ENCODE measurements around the gene NTRK2. TPM values are rescaled to one million over a fixed set of nuclear protein-coding genes. Genes with fewer than 3 reads are reported as not detected.

The NTRK2 gene
- total RNA-seq, 6 donors from 2014 or later, result 0.30 to 16.8 (median 2.6) TPM

DNA sequence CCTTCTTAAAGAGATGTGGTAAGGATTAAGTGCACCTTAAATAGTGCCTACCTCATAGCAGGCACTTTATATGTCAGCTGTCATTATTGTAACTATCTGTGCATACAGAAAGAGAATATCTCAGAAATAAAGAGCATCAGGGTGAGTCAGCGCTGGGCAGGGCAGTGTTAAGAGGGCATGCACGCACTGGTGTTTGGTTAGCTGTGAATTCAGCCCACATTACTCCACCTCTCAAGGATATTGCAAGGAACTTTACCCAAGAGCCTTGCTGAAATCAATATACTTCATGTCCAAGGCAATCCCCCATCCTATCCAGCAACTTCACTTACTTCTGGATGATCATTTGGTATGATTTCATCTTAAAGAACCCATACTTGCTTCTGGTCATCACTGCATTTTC, 300.9 kb downstream of the NTRK2 start:
- H3K27ac ChIP-seq, result no peak overlapping the region
- H3K4me3 ChIP-seq, result no peak overlapping the region
- ATAC-seq (ENCODE audit: low FRiP score in 2 of 2) (no peak), DNase-seq (no peak)
- H3K36me3 ChIP-seq, result no peaks in the 10 kb centered on the region
- WGBS, 2 donors, result 63 to 67% methylated on average over 2 of the region's 2 CpGs
- no peak for TF ChIP-seq POLR2AphosphoS5 (IDR thresholded peaks at IDR 0.05)
- no peak for TF ChIP-seq POLR2A (IDR thresholded peaks at IDR 0.05)
- TF ChIP-seq, protein P1, sequence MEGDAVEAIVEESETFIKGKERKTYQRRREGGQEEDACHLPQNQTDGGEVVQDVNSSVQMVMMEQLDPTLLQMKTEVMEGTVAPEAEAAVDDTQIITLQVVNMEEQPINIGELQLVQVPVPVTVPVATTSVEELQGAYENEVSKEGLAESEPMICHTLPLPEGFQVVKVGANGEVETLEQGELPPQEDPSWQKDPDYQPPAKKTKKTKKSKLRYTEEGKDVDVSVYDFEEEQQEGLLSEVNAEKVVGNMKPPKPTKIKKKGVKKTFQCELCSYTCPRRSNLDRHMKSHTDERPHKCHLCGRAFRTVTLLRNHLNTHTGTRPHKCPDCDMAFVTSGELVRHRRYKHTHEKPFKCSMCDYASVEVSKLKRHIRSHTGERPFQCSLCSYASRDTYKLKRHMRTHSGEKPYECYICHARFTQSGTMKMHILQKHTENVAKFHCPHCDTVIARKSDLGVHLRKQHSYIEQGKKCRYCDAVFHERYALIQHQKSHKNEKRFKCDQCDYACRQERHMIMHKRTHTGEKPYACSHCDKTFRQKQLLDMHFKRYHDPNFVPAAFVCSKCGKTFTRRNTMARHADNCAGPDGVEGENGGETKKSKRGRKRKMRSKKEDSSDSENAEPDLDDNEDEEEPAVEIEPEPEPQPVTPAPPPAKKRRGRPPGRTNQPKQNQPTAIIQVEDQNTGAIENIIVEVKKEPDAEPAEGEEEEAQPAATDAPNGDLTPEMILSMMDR (IDR thresholded peaks at IDR 0.05), result no peak
- no peak for TF ChIP-seq EP300 (IDR thresholded peaks at IDR 0.05)
- no peaks in the 10 kb centered on the region for H3K4me1 ChIP-seq
- no peaks in the 10 kb centered on the region for H3K9me3 ChIP-seq
- H3K27me3 ChIP-seq, result no peaks in the 10 kb centered on the region

DNA sequence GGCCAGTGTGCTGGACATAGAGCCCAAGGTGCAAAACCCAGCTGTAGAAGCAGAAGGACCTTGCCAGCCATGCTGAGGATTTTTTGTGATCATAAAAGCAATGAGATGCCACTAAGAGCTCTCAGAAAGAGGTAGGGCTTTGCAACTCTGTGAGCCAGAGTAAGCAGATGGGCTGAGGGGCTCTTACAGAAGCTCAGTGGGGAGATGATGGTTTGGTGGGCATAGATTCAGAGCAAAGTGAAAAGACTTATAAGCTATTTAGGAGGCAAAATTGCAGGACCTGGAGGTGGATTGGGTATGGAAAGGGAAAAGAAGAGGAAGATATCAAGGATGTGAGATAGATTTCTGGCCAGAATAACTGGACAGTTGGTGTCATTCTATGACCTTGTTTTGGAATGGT, 302.0 kb downstream of the NTRK2 start:
- H3K36me3 ChIP-seq, result no peaks in the 10 kb centered on the region

DNA sequence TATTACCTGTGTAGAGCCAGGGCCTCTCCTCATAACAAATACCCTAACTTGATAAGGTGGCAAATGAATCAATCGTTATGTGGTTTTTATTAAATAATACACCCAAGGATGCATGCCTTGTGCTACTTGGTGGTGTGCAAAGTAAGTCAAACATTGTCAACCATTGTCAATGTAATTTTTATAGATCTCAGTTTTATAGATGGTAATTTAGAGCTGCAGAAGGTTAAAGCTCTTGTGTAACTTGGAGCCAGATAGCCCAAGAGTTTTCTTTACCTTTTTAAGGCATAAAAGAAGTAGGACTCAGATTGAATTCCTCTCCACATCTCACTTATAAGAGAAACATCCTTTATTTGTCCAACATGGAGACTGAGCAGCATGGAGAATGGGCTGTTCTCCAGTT, 304.7 kb downstream of the NTRK2 start:
- no peaks in the 10 kb centered on the region for H3K36me3 ChIP-seq
- no peak overlapping the region for H3K27ac ChIP-seq
- WGBS, 2 donors, result 96 to 100% methylated on average over 1 of the region's 1 CpG
- no peak overlapping the region for H3K4me3 ChIP-seq
- no peaks in the 10 kb centered on the region for H3K4me1 ChIP-seq
- TF ChIP-seq POLR2AphosphoS5 (IDR thresholded peaks at IDR 0.05), result no peak
- TF ChIP-seq EP300 (IDR thresholded peaks at IDR 0.05), result no peak
- TF ChIP-seq, protein P1 (IDR thresholded peaks at IDR 0.05), result no peak
- TF ChIP-seq POLR2A (IDR thresholded peaks at IDR 0.05), result no peak
- DNase-seq (no peak), ATAC-seq (ENCODE audit: low FRiP score in 2 of 2) (no peak)
- H3K9me3 ChIP-seq, result no peaks in the 10 kb centered on the region
- H3K27me3 ChIP-seq, result no peaks in the 10 kb centered on the region

More for the DNA sequence above, 302.0 kb downstream of the NTRK2 start:
- no peak overlapping the region for H3K4me3 ChIP-seq
- DNase-seq (no peak), ATAC-seq (ENCODE audit: low FRiP score in 2 of 2) (no peak)
- TF ChIP-seq, protein P1 (IDR thresholded peaks at IDR 0.05), result no peak
- TF ChIP-seq POLR2AphosphoS5 (IDR thresholded peaks at IDR 0.05), result no peak
- TF ChIP-seq POLR2A (IDR thresholded peaks at IDR 0.05), result no peak
- no peak for TF ChIP-seq EP300 (IDR thresholded peaks at IDR 0.05)
- H3K4me1 ChIP-seq, result no peaks in the 10 kb centered on the region
- H3K27me3 ChIP-seq, result no peaks in the 10 kb centered on the region
- no peaks in the 10 kb centered on the region for H3K9me3 ChIP-seq
- no peak overlapping the region for H3K27ac ChIP-seq

DNA sequence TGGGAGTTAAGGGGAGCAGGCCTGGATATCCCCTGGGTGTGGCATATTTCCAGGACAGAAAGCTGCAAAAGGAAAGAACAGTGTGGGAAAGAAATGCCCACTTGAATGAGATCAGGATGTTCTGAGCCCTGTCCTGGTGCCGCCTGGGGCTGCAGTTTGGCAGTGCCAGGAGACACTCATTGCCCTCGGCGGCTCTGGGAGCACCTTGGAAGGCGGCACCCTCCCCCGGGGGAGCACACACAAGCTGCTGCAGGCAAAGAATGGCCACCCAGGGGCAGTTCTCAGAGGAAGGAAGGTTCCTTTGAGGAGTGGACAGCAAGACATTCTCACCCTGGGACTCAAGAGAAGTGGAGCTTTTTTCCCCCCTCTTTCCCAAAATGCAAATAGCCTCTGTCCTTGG, 305.3 kb downstream of the NTRK2 start:
- Histone ChIP-seq H3K9me3 (no peaks in the 10 kb centered on the region), H3K27ac (no peak overlapping the region), H3K36me3 (no peaks in the 10 kb centered on the region), H3K4me1 (no peaks in the 10 kb centered on the region), H3K4me3 (no peak overlapping the region), H3K27me3 (no peaks in the 10 kb centered on the region)
- WGBS, 2 donors, result 76 to 92% methylated on average over 5 of the region's 5 CpGs
- no peak for ATAC-seq (ENCODE audit: low FRiP score in 2 of 2)
- peak in 1 of 2 donors; percentile 48 for DNase-seq
- TF ChIP-seq, protein P1 (IDR thresholded peaks at IDR 0.05), result no peak
- TF ChIP-seq EP300 (IDR thresholded peaks at IDR 0.05), result no peak
- no peak for TF ChIP-seq POLR2AphosphoS5 (IDR thresholded peaks at IDR 0.05)
- TF ChIP-seq POLR2A (IDR thresholded peaks at IDR 0.05), result no peak

DNA sequence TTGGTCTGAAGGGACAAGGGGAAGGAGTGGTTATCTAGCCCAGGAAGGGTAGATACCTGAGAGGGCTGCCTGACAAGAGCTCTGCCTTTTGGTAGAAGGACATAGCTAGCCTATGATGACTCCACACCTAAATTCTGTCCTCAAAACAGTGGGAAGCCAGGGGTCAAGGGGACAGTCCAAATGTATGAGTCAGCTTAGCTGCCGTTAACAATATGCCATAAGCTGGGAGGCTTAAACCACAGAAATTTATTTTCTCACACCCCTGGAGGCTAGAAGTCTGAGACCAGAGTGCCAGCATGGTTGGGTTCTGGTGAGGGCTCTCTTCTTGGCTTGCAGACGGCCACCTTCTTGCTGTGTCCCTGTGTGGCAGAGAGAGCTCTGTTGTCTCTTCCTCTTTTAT, 306.4 kb downstream of the NTRK2 start:
- TF ChIP-seq, protein P1 (IDR thresholded peaks at IDR 0.05), result no peak
- TF ChIP-seq EP300 (IDR thresholded peaks at IDR 0.05), result no peak
- TF ChIP-seq POLR2A (IDR thresholded peaks at IDR 0.05), result no peak
- TF ChIP-seq POLR2AphosphoS5 (IDR thresholded peaks at IDR 0.05), result no peak
- Histone ChIP-seq H3K4me3 (no peak overlapping the region), H3K4me1 (no peaks in the 10 kb centered on the region), H3K27ac (no peak overlapping the region), H3K9me3 (no peaks in the 10 kb centered on the region), H3K36me3 (no peaks in the 10 kb centered on the region), H3K27me3 (no peaks in the 10 kb centered on the region)
- DNase-seq (no peak), ATAC-seq (ENCODE audit: low FRiP score in 2 of 2) (no peak)
- 96% methylated on average over 2 of the region's 2 CpGs for whole genome bisulfite sequencing, 2 donors

Data from upper lobe of left lung (tissue), 6 donors.